Caco-2 (cell line): Measurements from ENCODE around the gene FA2H. TPM values are rescaled to one million over a fixed set of nuclear protein-coding genes. Genes with fewer than 3 reads are reported as not detected.

ENCODE experiments used
- BruUV-seq: library from RNA; stranded (reverse); fragments of 400-500 nt; replicated peaks from 2 replicates; lab custom pipeline; 2021; lab: Mats Ljungman, UMichigan
- CTCF ChIA-PET: fragments of 300-600 bp; sonication (Branson Sonifier 250); formaldehyde crosslinking; loops from one replicate; lab custom pipeline; 2022; ENCODE audit warnings: antibody characterized with exemption; lab: Charles Lee
- POLR2A ChIA-PET: fragments of 300-600 bp; sonication (Branson Sonifier 250); formaldehyde crosslinking; loops from one replicate; lab custom pipeline; 2022; ENCODE audit warnings: antibody characterized with exemption; lab: Charles Lee
- DNase-seq, 2 experiments: peaks; one replicate each; pipeline versions ENCODE4 v3.0.0 to v3.0.0-alpha.2; 2020 to 2022
- H3K27me3 ChIP-seq: replicated peaks from 2 replicates; pipeline ENCODE4 v1.6.0; 2011; ENCODE audit warnings: low read length; ENCODE audit not compliant: control insufficient read depth, insufficient read depth
- H3K36me3 ChIP-seq: 2 replicates; pipeline ENCODE4 v1.5.1; 2011; ENCODE audit warnings: low read length; ENCODE audit not compliant: control insufficient read depth, insufficient read depth
- H3K4me1 ChIP-seq: fragments of 250-450 bp; sonication (Bioruptor Pico); 2 replicates; pipeline ENCODE4 v1.5.1; 2020; ENCODE audit warnings: mild to moderate bottlenecking
- H3K4me3 ChIP-seq: 2 replicates; pipeline ENCODE4 v1.5.1; 2011; ENCODE audit warnings: low read depth, mild to moderate bottlenecking, control low read depth, low read length
- H3K9me3 ChIP-seq: fragments of 250-450 bp; sonication (Bioruptor Pico); 2 replicates; pipeline ENCODE4 v1.5.1; 2020; ENCODE audit warnings: mild to moderate bottlenecking, moderate library complexity
- H3K27ac Mint-ChIP-seq: one replicate; pipeline ENCODE4 v1.8.0; 2022; ENCODE audit warnings: mixed read lengths; ENCODE audit not compliant: unreplicated experiment
- H3K27me3 Mint-ChIP-seq: one replicate; pipeline ENCODE4 v1.8.0; 2022; ENCODE audit warnings: mixed read lengths; ENCODE audit not compliant: insufficient read depth, unreplicated experiment
- H3K36me3 Mint-ChIP-seq: one replicate; pipeline ENCODE4 v1.8.0; 2022; ENCODE audit warnings: mild to moderate bottlenecking, mixed read lengths; ENCODE audit not compliant: insufficient read depth, unreplicated experiment
- H3K4me1 Mint-ChIP-seq: one replicate; pipeline ENCODE4 v1.8.0; 2022; ENCODE audit warnings: low read depth, mixed read lengths; ENCODE audit not compliant: unreplicated experiment
- H3K4me3 Mint-ChIP-seq: one replicate; pipeline ENCODE4 v1.8.0; 2022; ENCODE audit warnings: mild to moderate bottlenecking, moderate library complexity, mixed read lengths; ENCODE audit not compliant: unreplicated experiment
- H3K9me3 Mint-ChIP-seq: one replicate; pipeline ENCODE4 v1.8.0; 2022; ENCODE audit warnings: mixed read lengths; ENCODE audit not compliant: unreplicated experiment
- intact Hi-C: fragments of 100-400 bp; cut with micrococcal nuclease; formaldehyde crosslinking; loops from one replicate; pipeline ENCODE4 v1.10.0; 2022; ENCODE audit not compliant: unreplicated experiment
- total RNA-seq: library from RNA; stranded (reverse); gene quantifications from 2 replicates; pipeline ENCODE4 v1.2.3, GENCODE V29; 2022
- TF ChIP-seq, protein P1 (sequence below), 2 experiments: fragments of 200-600 bp in 1 of 2; IDR thresholded peaks; 1 replicate in 1 of 2; 2 replicates in 1 of 2; pipeline versions ENCODE4 v1.5.1 to v1.8.0; 2011 to 2022; ENCODE audit warnings: antibody characterized with exemption in 1 of 2, control low read depth in 1 of 2, inconsistent platforms in 1 of 2, low read depth in 1 of 2, low read length in 1 of 2, mild to moderate bottlenecking in 1 of 2, moderate library complexity in 1 of 2; ENCODE audit not compliant: insufficient read depth in 1 of 2, severe bottlenecking in 1 of 2, unreplicated experiment in 1 of 2

FA2H gene
- total RNA-seq, 1 experiment from 2014 or later: 21.3 TPM

DNA sequence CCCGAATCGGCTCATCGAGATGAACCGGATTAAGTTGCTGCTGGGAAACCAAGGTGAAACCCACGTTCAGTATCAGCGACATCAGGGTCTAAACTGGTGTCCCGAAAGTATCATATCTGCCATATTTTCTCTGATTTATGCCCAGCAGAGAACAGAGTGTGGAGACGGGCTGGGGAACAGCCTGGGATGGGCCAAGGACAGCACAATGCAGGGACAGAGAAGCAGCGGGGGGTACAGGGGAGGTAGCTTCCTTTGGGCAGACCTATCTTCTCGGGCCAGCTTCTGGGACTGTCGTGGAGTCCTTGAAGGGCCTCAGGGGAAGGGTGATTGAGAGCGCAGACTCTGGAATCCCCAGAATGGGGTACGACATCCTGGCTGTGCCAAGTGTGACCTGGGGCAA, 56.5 kb downstream of the FA2H start:
- intact Hi-C loops: no loop called here
- Histone ChIP-seq H3K9me3 (no peaks in the 10 kb centered on the region), H3K4me1 (no peaks in the 10 kb centered on the region), H3K27me3 (no peaks in the 10 kb centered on the region), H3K36me3 (no peaks in the 10 kb centered on the region; the same call in 1 of the 2 replicates), H3K4me3 (no peak overlapping the region)
- no TSS peak for BruUV-seq
- TF ChIP-seq, protein P1, sequence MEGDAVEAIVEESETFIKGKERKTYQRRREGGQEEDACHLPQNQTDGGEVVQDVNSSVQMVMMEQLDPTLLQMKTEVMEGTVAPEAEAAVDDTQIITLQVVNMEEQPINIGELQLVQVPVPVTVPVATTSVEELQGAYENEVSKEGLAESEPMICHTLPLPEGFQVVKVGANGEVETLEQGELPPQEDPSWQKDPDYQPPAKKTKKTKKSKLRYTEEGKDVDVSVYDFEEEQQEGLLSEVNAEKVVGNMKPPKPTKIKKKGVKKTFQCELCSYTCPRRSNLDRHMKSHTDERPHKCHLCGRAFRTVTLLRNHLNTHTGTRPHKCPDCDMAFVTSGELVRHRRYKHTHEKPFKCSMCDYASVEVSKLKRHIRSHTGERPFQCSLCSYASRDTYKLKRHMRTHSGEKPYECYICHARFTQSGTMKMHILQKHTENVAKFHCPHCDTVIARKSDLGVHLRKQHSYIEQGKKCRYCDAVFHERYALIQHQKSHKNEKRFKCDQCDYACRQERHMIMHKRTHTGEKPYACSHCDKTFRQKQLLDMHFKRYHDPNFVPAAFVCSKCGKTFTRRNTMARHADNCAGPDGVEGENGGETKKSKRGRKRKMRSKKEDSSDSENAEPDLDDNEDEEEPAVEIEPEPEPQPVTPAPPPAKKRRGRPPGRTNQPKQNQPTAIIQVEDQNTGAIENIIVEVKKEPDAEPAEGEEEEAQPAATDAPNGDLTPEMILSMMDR (IDR thresholded peaks at IDR 0.05; ENCODE audit: insufficient read depth in 1 of 2, low read depth in 1 of 2, low read length in 1 of 2, severe bottlenecking in 1 of 2, unreplicated experiment in 1 of 2): no peak
- ChIA-PET CTCF (no interaction called here), POLR2A (no interaction called here)
- no peaks in the 10 kb centered on the region for H3K27me3 Mint-ChIP-seq
- no peaks in the 10 kb centered on the region for H3K36me3 Mint-ChIP-seq
- H3K9me3 Mint-ChIP-seq: no peaks in the 10 kb centered on the region
- DNase-seq: no peak
- no peak overlapping the region for H3K4me3 Mint-ChIP-seq
- no peaks in the 10 kb centered on the region for H3K4me1 Mint-ChIP-seq
- H3K27ac Mint-ChIP-seq: no peak overlapping the region

DNA sequence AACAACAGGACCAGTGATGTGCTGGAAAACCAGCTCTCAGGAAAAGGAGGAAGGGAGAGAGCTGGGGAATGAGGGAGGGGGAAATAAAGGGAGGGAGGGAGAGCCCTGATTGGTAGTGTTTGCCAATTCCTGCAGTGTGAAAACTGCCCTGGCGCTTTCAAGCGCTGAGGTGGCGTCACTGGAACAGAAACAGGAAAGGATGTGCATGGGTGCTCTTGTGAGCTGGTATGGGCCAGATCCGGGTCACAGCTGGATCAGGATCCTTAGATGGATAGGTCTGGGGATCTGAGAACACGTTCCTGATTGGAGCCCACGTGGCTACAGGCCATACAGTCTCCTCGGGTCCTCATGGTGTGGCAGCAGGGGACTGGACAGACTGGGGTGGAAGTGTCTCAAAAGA, 57.3 kb downstream of the FA2H start:
- BruUV-seq: no TSS peak
- Histone ChIP-seq H3K9me3 (no peaks in the 10 kb centered on the region), H3K36me3 (no peaks in the 10 kb centered on the region), H3K4me1 (no peaks in the 10 kb centered on the region), H3K27me3 (no peaks in the 10 kb centered on the region), H3K4me3 (no peak overlapping the region)
- ChIA-PET POLR2A (no interaction called here), CTCF (no interaction called here)
- Mint-ChIP-seq H3K27me3 (no peaks in the 10 kb centered on the region), H3K27ac (no peak overlapping the region), H3K36me3 (no peaks in the 10 kb centered on the region), H3K9me3 (no peaks in the 10 kb centered on the region), H3K4me3 (no peak overlapping the region), H3K4me1 (no peaks in the 10 kb centered on the region)
- intact Hi-C loops: no loop called here
- TF ChIP-seq, protein P1 (IDR thresholded peaks at IDR 0.05; ENCODE audit: insufficient read depth in 1 of 2, low read depth in 1 of 2, low read length in 1 of 2, severe bottlenecking in 1 of 2, unreplicated experiment in 1 of 2): no peak
- DNase-seq: no peak

DNA sequence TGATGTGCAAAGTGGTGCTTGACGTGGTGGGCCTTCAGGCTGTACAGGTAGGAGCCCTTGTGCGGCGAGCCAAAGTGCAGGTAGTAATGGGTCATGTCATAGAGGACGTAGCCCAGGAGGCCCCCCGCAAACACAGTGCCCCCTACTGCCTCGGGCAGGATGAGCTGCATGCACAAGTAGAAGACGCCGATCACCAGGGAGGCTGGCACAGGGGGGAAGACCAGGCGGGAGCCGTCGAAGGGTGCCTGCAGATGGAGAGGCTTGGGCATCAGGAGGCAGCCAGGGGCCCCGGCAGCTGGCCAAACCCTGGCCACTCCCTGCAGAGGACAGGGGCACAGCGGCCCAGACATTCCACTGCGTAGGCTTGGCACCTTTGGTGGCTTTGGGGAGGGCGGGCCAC, 58.3 kb downstream of the FA2H start:
- no peak overlapping the region for H3K27ac Mint-ChIP-seq
- no peaks in the 10 kb centered on the region for H3K36me3 Mint-ChIP-seq
- intact Hi-C loops: no loop called here
- no peak overlapping the region for H3K4me3 Mint-ChIP-seq
- H3K9me3 Mint-ChIP-seq: no peaks in the 10 kb centered on the region
- no peaks in the 10 kb centered on the region for H3K9me3 ChIP-seq
- no peaks in the 10 kb centered on the region for H3K36me3 ChIP-seq
- H3K4me1 ChIP-seq: no peaks in the 10 kb centered on the region
- DNase-seq: no peak
- H3K4me1 Mint-ChIP-seq: no peaks in the 10 kb centered on the region
- no peak overlapping the region for H3K4me3 ChIP-seq
- H3K27me3 ChIP-seq: no peaks in the 10 kb centered on the region
- no TSS peak for BruUV-seq
- TF ChIP-seq, protein P1 (IDR thresholded peaks at IDR 0.05; ENCODE audit: insufficient read depth in 1 of 2, low read depth in 1 of 2, low read length in 1 of 2, severe bottlenecking in 1 of 2, unreplicated experiment in 1 of 2): no peak
- ChIA-PET POLR2A (no interaction called here), CTCF (no interaction called here)
- no peaks in the 10 kb centered on the region for H3K27me3 Mint-ChIP-seq
